OCI-LY1 (cell line): ENCODE measurements around the gene LAMTOR4.
A peak's percentile ranks its signal among the peaks of the same experiment; 100 is the strongest.

Source experiments
- H2AFZ ChIP-seq: fragments of 200-600 bp; sonication (generic), shearing (Covaris generic); 2 replicates; pipeline ENCODE4 v1.6.0; 2014; ENCODE audit warnings: antibody characterized with exemption, mild to moderate bottlenecking, low read length
- H3F3A ChIP-seq: fragments of 200-600 bp; sonication (generic), shearing (Covaris generic); 2 replicates; pipeline ENCODE4 v1.6.0; 2014; ENCODE audit warnings: mild to moderate bottlenecking, antibody characterized with exemption, low read length, moderate library complexity; ENCODE audit not compliant: insufficient read depth
- H3K27ac ChIP-seq: fragments of 200-600 bp; sonication (generic); 2 replicates; pipeline ENCODE4 v1.5.1; 2014; ENCODE audit warnings: low read length, mixed run types, mild to moderate bottlenecking, low read depth; ENCODE audit not compliant: poor library complexity, severe bottlenecking
- H3K27me3 ChIP-seq: fragments of 200-600 bp; sonication (generic); 2 replicates; pipeline ENCODE4 v1.6.0; 2014; ENCODE audit warnings: antibody characterized with exemption, mild to moderate bottlenecking, low read length, moderate library complexity; ENCODE audit not compliant: insufficient read depth
- H3K36me3 ChIP-seq: fragments of 200-600 bp; sonication (generic); 2 replicates; pipeline ENCODE4 v1.6.1; 2014; ENCODE audit warnings: mild to moderate bottlenecking, antibody characterized with exemption, low read length, moderate library complexity, mixed read lengths; ENCODE audit not compliant: insufficient read depth
- H3K4me1 ChIP-seq: fragments of 200-600 bp; sonication (generic); 2 replicates; pipeline ENCODE4 v1.5.1; 2014; ENCODE audit warnings: mild to moderate bottlenecking, low read length, moderate library complexity; ENCODE audit not compliant: insufficient read depth, severe bottlenecking
- H3K4me2 ChIP-seq: fragments of 200-600 bp; sonication (generic), shearing (Covaris generic); 2 replicates; pipeline ENCODE4 v1.6.1; 2014; ENCODE audit warnings: low read length
- H3K4me3 ChIP-seq: fragments of 200-600 bp; sonication (generic); 2 replicates; pipeline ENCODE4 v1.5.1; 2014; ENCODE audit warnings: low read length, low read depth, mild to moderate bottlenecking, mixed read lengths; ENCODE audit not compliant: poor library complexity, severe bottlenecking
- H3K79me2 ChIP-seq: fragments of 200-600 bp; shearing (Covaris generic); 2 replicates; pipeline ENCODE4 v1.6.1; 2016; ENCODE audit warnings: mixed run types, low read length, mixed read lengths; ENCODE audit not compliant: insufficient read depth
- H3K9ac ChIP-seq: fragments of 200-600 bp; sonication (generic), shearing (Covaris generic); 2 replicates; pipeline ENCODE4 v1.6.1; 2014; ENCODE audit warnings: mild to moderate bottlenecking, low read length, mixed read lengths
- H3K9me2 ChIP-seq: fragments of 200-600 bp; sonication (generic), shearing (Covaris generic); 2 replicates; pipeline ENCODE4 v1.6.1; 2014; ENCODE audit warnings: low read depth, mild to moderate bottlenecking, low read length, mixed read lengths
- H3K9me3 ChIP-seq: fragments of 200-600 bp; shearing (Covaris generic); 2 replicates; pipeline ENCODE4 v1.6.1; 2014; ENCODE audit warnings: low read length, mixed read lengths
- H4K20me1 ChIP-seq: fragments of 200-600 bp; sonication (generic), shearing (Covaris generic); 2 replicates; pipeline ENCODE4 v1.6.0; 2016; ENCODE audit warnings: mild to moderate bottlenecking, low read length; ENCODE audit not compliant: insufficient read depth
- CTCF ChIP-seq: fragments of 200-600 bp; sonication (generic), shearing (Covaris generic); IDR thresholded peaks from 2 replicates; pipeline ENCODE4 v1.5.1; 2017; ENCODE audit warnings: mild to moderate bottlenecking, antibody characterized with exemption, low read length, moderate library complexity, mixed read lengths
- EZH2 ChIP-seq: fragments of 200-600 bp; sonication (generic), shearing (Covaris generic); IDR thresholded peaks from 2 replicates; pipeline ENCODE4 v1.8.0; 2017; ENCODE audit warnings: borderline replicate concordance, mixed run types, mild to moderate bottlenecking, antibody characterized with exemption, low read length, moderate library complexity, mixed read lengths

The LAMTOR4 gene

GRCh38 chr7:100119970-100120732 lies 28.6 kb upstream of the LAMTOR4 start:
- Histone ChIP-seq H3K4me2 (peak overlapping the region; percentile 79), H3K36me3 (peaks cover 14% of the 10 kb centered on the region; the same call in 1 of the 2 replicates), H3F3A (no peaks in the 10 kb centered on the region), H3K27me3 (no peaks in the 10 kb centered on the region), H3K9me2 (no peaks in the 10 kb centered on the region), H3K4me3 (peak overlapping the region; percentile 75), H3K79me2 (no peaks in the 10 kb centered on the region), H3K9ac (peak overlapping the region; percentile 78), H3K9me3 (no peaks in the 10 kb centered on the region), H3K27ac (peak overlapping the region; percentile 76), H3K4me1 (peaks cover 37% of the 10 kb centered on the region), H2AFZ (no peak overlapping the region), H4K20me1 (no peaks in the 10 kb centered on the region)
- TF ChIP-seq EZH2 (no peak), CTCF (no peak)

GRCh38 chr7:100120733-100121036 lies 28.0 kb upstream of the LAMTOR4 start:
- Histone ChIP-seq H3K27me3 (no peaks in the 10 kb centered on the region), H3K4me2 (peak overlapping the region; percentile 79), H3K9ac (peak overlapping the region; percentile 78), H4K20me1 (no peaks in the 10 kb centered on the region), H3K27ac (peak overlapping the region; percentile 76), H2AFZ (no peak overlapping the region), H3K79me2 (no peaks in the 10 kb centered on the region), H3K9me3 (no peaks in the 10 kb centered on the region), H3K36me3 (peaks cover 18% of the 10 kb centered on the region; the same call in 1 of the 2 replicates), H3K4me3 (peak overlapping the region; percentile 75), H3K4me1 (peaks cover 42% of the 10 kb centered on the region), H3K9me2 (no peaks in the 10 kb centered on the region), H3F3A (no peaks in the 10 kb centered on the region)
- no peak for TF ChIP-seq EZH2
- no peak for TF ChIP-seq CTCF

- H3K9ac ChIP-seq = no peak overlapping the region; the same call in 1 of the 2 replicates
- H3K4me2 ChIP-seq = peak overlapping the region; percentile 2; the same call in 1 of the 2 replicates
- no peaks in the 10 kb centered on the region for H3F3A ChIP-seq
- H3K79me2 ChIP-seq = no peaks in the 10 kb centered on the region
- H3K9me3 ChIP-seq = no peaks in the 10 kb centered on the region
- no peak overlapping the region for H2AFZ ChIP-seq
- H4K20me1 ChIP-seq = no peaks in the 10 kb centered on the region
- peaks cover 18% of the 10 kb centered on the region; the same call in 1 of the 2 replicates for H3K36me3 ChIP-seq
- TF ChIP-seq EZH2 (no peak), CTCF (no peak)
- H3K4me1 ChIP-seq = peaks cover 45% of the 10 kb centered on the region
- peak overlapping the region; percentile 35 for H3K27ac ChIP-seq
- H3K27me3 ChIP-seq = no peaks in the 10 kb centered on the region
- no peaks in the 10 kb centered on the region for H3K9me2 ChIP-seq
- H3K4me3 ChIP-seq = no peak overlapping the region
Observed at GRCh38 chr7:100122067-100122466, 26.7 kb upstream of the LAMTOR4 start.
